GM21515 (cell line): Measurements from ENCODE around the gene KSR1.

Experiments used
- ATAC-seq: cut with Tn5 transposase; IDR thresholded peaks from one replicate; pipeline ENCODE4 v1.9.1; 2021; ENCODE audit not compliant: unreplicated experiment

Gene KSR1

GRCh38 chr17:27471321-27472269, 15.3 kb downstream of the KSR1 start:
- peak; percentile 59 for ATAC-seq

- ATAC-seq = no peak
Measured at GRCh38 chr17:27473190-27473747, 17.0 kb downstream of the KSR1 start.

- peak; percentile 36 for ATAC-seq
Measured at GRCh38 chr17:27473748-27474609, 17.7 kb downstream of the KSR1 start.

- no peak for ATAC-seq
Measured at GRCh38 chr17:27475070-27475673, 18.9 kb downstream of the KSR1 start.

GRCh38 chr17:27475981-27476895, 20.0 kb downstream of the KSR1 start:
- no peak for ATAC-seq

GRCh38 chr17:27477050-27477888, 21.0 kb downstream of the KSR1 start:
- no peak for ATAC-seq

- ATAC-seq = no peak
Measured at GRCh38 chr17:27477971-27478684, 21.9 kb downstream of the KSR1 start.

GRCh38 chr17:27478901-27479538, 22.8 kb downstream of the KSR1 start:
- no peak for ATAC-seq

GRCh38 chr17:27479838-27480237, 23.6 kb downstream of the KSR1 start:
- no peak for ATAC-seq

- ATAC-seq = no peak
Measured at GRCh38 chr17:27480699-27481098, 24.5 kb downstream of the KSR1 start.

- ATAC-seq = peak; percentile 41
Measured at GRCh38 chr17:27481327-27481726, 25.1 kb downstream of the KSR1 start.

- no peak for ATAC-seq
Measured at GRCh38 chr17:27485125-27485524, 28.9 kb downstream of the KSR1 start.

- no peak for ATAC-seq
Measured at GRCh38 chr17:27485716-27486495, 29.7 kb downstream of the KSR1 start.

- ATAC-seq = no peak
Measured at GRCh38 chr17:27486741-27487140, 30.5 kb downstream of the KSR1 start.

GRCh38 chr17:27488231-27488630, 32.0 kb downstream of the KSR1 start:
- no peak for ATAC-seq

GRCh38 chr17:27489045-27489715, 32.9 kb downstream of the KSR1 start:
- no peak for ATAC-seq

GRCh38 chr17:27490391-27490790, 34.1 kb downstream of the KSR1 start:
- no peak for ATAC-seq
